ENCODE results near the gene SLC6A6.

Gene SLC6A6

GRCh38 chr3:14505803-14506500 is 103.5 kb downstream of the SLC6A6 start:
- TF ChIP-seq CTCF (IDR thresholded peaks at IDR 0.05; ENCODE audit: low read depth, low read length, missing control alignments), result no peak
- in situ Hi-C loops (cut with HindIII; ENCODE audit: low pct_ligation_motif_present, low sequenced_read_pairs), result no loop called here
- Histone ChIP-seq H3K4me3 (ENCODE audit: low read depth, low read length) (no peak overlapping the region), H3K36me3 (replicated peaks) (no peaks in the 10 kb centered on the region), H3K27me3 (replicated peaks) (no peaks in the 10 kb centered on the region), H3K27ac (no peak overlapping the region)
- no peak for DNase-seq

GRCh38 chr3:14506626-14507304 is 104.4 kb downstream of the SLC6A6 start:
- DNase-seq, result no peak
- Histone ChIP-seq H3K27ac (no peak overlapping the region), H3K27me3 (replicated peaks) (no peaks in the 10 kb centered on the region), H3K36me3 (replicated peaks) (no peaks in the 10 kb centered on the region), H3K4me3 (ENCODE audit: low read depth, low read length) (no peak overlapping the region)
- in situ Hi-C loops (cut with HindIII; ENCODE audit: low pct_ligation_motif_present, low sequenced_read_pairs), result no loop called here
- TF ChIP-seq CTCF (IDR thresholded peaks at IDR 0.05; ENCODE audit: low read depth, low read length, missing control alignments), result no peak

GRCh38 chr3:14507305-14507741 is 104.9 kb downstream of the SLC6A6 start:
- Histone ChIP-seq H3K36me3 (replicated peaks) (no peaks in the 10 kb centered on the region), H3K27ac (no peak overlapping the region), H3K27me3 (replicated peaks) (no peaks in the 10 kb centered on the region), H3K4me3 (ENCODE audit: low read depth, low read length) (no peak overlapping the region)
- TF ChIP-seq CTCF (IDR thresholded peaks at IDR 0.05; ENCODE audit: low read depth, low read length, missing control alignments), result no peak
- in situ Hi-C loops (cut with HindIII; ENCODE audit: low pct_ligation_motif_present, low sequenced_read_pairs), result no loop called here
- no peak for DNase-seq

- no peak for TF ChIP-seq CTCF (IDR thresholded peaks at IDR 0.05; ENCODE audit: low read depth, low read length, missing control alignments)
These were observed 105.5 kb downstream of the SLC6A6 start for GRCh38 chr3:14507757-14508504.

GRCh38 chr3:14508505-14508819 is 106.1 kb downstream of the SLC6A6 start:
- H3K27ac ChIP-seq, result no peak overlapping the region
- H3K36me3 ChIP-seq (replicated peaks), result no peaks in the 10 kb centered on the region
- TF ChIP-seq CTCF (IDR thresholded peaks at IDR 0.05; ENCODE audit: low read depth, low read length, missing control alignments), result no peak
- no peak overlapping the region for H3K4me3 ChIP-seq (ENCODE audit: low read depth, low read length)
- no peaks in the 10 kb centered on the region for H3K27me3 ChIP-seq (replicated peaks)
- DNase-seq, result no peak
- in situ Hi-C loops (cut with HindIII; ENCODE audit: low pct_ligation_motif_present, low sequenced_read_pairs), result no loop called here

More at GRCh38 chr3:14507757-14508504, 105.5 kb downstream of the SLC6A6 start:
- Histone ChIP-seq H3K4me3 (ENCODE audit: low read depth, low read length) (no peak overlapping the region), H3K27me3 (replicated peaks) (no peaks in the 10 kb centered on the region), H3K36me3 (replicated peaks) (no peaks in the 10 kb centered on the region), H3K27ac (no peak overlapping the region)
- no peak for DNase-seq
- in situ Hi-C loops (cut with HindIII; ENCODE audit: low pct_ligation_motif_present, low sequenced_read_pairs), result no loop called here
